Measurements from ENCODE around the gene BET1L.
"Not testable (repeated sequence)": the region's sequence is repeated elsewhere in the genome, so short reads cannot be mapped to it uniquely, and the experiment has no call there.

The BET1L gene

DNA sequence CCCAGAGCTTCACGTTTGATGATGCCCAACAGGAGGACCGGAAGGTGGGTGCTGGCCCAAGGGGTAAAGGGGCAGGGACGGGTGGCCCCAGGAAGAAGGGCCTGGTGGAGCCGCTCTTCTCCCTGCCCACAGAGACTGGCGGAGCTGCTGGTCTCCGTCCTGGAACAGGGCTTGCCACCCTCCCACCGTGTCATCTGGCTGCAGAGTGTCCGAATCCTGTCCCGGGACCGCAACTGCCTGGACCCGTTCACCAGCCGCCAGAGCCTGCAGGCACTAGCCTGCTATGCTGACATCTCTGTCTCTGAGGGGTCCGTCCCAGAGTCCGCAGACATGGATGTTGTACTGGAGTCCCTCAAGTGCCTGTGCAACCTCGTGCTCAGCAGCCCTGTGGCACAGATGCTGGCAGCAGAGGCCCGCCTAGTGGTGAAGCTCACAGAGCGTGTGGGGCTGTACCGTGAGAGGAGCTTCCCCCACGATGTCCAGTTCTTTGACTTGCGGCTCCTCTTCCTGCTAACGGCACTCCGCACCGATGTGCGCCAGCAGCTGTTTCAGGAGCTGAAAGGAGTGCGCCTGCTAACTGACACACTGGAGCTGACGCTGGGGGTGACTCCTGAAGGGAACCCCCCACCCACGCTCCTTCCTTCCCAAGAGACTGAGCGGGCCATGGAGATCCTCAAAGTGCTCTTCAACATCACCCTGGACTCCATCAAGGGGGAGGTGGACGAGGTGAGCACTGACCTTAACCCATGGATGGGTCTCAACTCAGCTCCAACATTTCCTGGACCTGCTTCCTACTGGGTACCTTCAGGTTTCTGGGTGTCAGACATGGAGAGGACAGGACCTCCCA lies 2.3 kb upstream of the BET1L start:
- DNase-seq, result no peak

- no peak for DNase-seq
These were observed 1.7 kb upstream of the BET1L start for GRCh38 chr11:208917-209260.

- DNase-seq, result peak; percentile 84
These were observed 1.1 kb upstream of the BET1L start for GRCh38 chr11:208181-208916.

DNA sequence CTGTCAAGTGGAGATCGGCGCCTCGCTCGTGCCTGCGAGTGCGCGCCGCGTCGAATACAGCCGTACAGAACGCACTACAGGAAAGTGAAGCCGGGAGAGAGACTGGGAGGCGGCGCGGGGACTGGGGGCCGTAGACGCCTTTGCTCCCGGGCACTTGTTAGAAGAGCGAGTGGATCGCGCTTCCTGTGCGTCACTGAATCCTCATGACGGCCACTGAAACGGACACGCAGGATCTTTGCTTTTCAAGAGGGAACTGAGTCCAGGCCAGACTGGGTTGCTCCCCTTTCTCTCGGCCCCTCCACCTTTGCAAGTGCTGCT lies 623 bp upstream of the BET1L start:
- DNase-seq, result no peak

DNA sequence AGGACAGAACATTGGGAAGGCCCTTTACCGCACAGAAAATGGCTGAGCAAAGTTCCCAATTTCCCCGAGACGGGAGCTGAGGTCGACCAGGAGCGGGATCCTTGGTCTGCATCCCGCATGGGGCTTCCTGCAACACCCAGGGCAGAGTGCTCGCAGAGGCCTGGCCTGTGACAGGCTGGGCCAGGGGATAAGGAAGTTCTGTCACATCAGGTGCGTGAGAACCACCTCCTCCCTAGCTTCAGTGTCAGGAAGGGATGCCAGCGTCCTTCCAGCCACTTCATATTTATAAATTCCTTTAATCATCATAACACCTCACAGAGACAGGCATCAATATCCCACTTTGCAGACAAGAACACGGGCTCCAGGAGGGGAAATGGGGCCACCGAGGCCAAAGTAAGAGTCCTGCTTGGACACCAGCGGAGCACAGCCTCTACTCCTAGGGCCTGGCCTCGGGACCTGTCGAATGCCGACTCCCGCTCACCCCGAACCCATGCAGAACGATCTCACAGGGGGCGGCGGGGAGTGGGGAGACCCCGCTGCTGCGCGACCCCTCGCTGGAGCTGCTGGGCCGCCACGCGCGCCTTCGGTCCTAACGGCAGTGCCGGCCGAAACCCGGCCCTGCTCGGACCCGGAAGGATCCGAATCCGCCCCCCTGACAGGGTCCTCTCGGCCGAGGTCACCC lies 532 bp downstream of the BET1L start:
- DNase-seq, result peak; percentile 28

GRCh38 chr11:206002-206384 lies 1.2 kb downstream of the BET1L start:
- DNase-seq, result no peak

DNA sequence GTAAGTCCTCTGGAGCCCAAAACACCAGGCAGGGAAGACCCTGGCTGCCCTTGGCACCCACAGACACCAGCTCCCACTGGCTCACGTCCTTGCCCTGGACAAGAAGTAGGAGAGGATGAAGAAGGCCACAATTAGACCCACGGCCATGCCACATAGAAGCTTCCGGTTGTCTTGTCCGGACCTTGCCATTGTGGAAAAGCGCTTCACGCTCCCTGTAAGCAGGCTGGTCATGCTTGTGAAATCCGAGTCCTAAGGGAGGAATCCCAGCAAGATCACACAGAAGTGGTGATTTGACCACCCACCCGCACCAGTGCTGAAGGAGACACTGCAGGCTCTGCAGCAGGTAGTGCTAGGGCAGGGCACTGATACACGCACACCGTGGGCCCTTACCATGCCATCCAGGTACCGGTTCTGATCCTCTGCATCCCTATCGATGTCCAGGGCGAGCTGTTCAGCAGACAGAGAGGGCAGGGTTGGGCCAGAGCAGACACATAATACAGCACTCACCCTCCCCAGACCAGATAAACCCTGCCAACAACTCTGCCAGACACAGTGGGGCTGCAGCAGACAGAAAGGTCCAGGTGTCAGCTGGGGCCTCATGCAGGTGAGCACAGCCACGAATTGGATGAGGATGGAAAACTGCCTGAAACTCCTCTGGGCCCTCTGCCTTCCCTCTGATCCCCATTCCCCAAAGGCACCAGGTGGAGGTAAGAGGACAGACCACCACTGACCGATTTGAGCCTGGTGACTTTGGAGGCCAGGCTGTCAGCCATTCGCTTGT lies 1.8 kb downstream of the BET1L start:
- no peak for DNase-seq

DNA sequence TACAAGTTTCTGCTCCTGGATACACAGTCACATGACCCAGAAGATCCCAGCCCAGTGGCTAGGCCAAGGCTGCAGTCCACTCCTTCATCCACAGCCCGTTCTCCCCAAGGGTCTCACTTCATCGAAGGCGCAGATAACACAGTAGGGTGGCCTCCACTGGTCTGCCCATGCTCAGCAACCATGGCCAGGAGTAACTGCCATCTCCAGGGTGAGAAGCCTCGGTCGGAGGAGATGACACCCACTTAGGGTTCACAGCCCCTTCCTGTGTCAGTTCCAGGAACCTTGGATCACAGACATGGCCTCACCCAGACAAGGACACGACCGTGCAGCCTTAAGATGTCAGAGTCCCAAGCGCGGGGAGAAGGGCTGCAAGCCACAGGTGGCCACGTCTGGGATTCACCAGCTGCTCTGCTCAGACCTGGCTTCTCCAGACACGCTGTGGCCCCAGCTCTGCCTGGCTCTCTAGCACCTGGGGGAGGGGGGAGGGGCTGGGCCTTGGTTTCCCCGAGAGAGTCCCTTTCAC lies 2.6 kb downstream of the BET1L start:
- DNase-seq, result no peak

DNA sequence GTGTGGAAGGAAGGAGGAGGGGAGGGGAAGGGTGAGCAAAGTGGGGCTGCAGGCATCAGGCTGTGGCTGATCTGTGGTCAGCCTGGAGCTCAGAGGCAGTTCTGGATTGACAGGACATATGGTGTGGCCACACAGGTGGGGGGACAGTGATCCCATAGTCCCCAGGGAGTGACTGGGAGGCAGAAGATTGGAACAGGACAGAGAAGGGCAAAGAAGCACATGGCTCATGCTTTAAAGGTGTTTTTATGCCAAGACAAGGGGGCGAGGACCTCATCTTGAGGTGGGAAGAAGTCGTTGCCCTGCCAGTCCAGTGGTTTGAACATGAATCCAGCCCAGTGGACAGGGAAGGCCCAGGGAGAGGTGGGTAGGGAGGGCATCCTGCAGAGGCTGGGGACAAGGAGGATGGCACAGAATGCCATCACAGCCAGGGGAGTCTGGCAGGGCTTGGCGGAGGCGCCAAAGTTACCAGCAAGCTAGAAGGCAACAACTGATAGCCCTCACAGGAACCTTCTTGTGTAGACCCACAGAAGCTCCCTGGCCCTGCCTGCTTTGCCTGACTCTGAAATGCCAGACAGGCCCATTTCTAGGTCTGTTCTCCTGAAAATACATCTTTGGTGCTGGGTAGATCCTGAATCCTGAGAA lies 3.1 kb downstream of the BET1L start:
- no peak for DNase-seq

- no peak for DNase-seq
These were observed 3.9 kb downstream of the BET1L start for GRCh38 chr11:203056-203944.

DNA sequence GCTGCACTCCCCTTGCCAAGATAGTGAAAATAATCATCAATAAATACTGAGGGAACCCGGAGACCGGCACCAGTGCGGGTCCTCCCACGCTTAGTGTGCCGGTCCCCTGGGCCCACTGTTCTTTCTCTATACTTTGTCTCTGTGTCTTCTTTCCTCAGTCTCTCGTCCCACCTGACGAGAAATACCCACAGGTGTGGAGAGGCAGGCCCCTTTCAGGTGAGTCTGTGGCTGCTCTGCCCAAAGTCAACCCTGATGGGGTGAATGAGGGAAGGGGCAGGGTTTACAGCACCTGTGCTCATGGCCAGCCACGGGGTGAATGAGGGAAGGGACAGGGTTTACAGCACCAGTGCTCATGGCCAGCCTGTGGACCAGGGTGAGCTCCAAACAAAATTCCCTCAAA lies 4.7 kb downstream of the BET1L start:
- DNase-seq, result no peak

GRCh38 chr11:201966-202365 lies 5.2 kb downstream of the BET1L start:
- DNase-seq, result no peak

DNA sequence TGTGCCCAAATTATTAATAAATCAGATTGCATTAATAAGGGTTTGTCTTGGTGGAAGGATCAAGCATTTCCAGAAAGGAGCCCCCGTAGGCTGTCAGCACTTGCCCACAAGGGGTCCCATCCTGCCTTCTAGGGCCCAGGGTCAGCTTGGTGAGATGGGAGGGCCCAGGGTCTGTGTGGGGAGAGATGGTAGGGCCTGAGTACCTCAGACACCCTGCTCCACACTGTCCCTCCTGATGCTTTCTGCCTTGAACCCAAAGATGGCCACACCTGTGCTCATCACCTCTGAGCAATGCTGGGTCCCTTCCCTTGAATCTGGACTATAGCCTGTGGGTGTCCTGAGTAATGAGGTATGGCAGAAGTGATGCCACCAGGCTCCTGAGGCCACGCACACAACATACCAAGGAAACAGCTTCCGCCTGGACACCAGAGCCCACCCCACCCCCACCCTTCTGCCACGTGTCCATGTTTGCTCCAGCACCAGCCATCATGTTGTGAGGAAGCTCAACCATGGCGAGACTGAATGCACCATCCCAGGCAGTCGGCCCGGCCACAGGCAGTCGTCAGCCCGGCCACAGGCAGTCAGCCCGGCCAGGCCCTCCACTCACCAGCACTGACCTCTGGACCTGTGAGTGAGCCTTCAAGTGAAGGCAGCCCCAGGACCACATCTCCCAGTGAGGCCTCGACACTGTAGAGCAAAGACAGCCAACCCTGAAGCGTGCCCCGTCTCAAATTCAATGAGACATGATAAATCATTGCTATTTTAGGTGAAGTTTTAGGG lies 6.8 kb downstream of the BET1L start:
- no peak for DNase-seq

DNA sequence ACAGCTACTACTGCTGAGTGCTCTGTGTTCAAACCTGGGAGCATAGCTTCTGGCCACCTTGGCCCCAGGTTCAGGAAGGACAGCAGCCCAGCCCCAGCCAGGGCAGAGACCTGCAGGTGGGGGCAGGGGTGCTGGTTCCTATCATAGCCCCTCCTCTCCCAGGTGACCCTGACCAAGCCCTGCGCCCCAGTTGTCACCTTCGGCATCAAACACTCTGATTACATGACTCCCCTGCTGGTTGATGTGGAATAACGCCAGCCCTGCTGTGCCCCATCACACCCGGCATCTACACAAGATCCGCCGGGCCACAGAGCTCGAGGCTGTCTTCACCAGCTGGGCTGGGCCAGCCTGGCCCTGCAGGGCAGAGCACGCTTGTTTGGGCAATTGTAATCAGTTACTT lies 7.4 kb downstream of the BET1L start:
- no peak for DNase-seq

GRCh38 chr11:199004-199581 lies 8.1 kb downstream of the BET1L start:
- DNase-seq, result no peak

DNA sequence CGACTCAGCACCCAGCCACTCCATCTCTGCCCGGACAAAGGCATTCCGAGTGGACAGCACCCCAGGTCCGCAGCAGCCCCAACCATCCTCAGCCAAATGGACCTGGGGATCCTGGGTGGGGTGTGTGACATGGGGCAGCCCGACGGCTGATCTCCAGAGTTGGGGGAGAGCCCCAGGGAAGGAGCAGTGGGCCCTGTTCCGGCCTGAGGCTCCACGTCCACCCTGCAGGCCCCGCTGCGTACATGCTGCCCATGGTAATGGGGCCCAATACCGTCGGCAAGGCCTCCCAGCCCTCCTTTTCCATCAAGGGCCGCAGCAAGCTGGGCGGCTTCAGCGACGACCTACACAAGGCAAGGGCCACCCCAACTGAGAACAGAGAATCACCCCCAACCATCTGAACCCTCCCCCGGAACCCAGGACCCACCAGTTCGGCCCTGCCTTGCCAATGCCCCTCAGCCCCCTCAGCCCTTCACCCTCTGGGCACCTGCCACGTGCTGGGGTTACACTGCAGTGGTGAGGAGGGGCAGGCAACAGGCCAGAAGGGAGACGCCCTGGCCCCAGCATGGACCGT lies 8.9 kb downstream of the BET1L start:
- DNase-seq, result no peak

DNA sequence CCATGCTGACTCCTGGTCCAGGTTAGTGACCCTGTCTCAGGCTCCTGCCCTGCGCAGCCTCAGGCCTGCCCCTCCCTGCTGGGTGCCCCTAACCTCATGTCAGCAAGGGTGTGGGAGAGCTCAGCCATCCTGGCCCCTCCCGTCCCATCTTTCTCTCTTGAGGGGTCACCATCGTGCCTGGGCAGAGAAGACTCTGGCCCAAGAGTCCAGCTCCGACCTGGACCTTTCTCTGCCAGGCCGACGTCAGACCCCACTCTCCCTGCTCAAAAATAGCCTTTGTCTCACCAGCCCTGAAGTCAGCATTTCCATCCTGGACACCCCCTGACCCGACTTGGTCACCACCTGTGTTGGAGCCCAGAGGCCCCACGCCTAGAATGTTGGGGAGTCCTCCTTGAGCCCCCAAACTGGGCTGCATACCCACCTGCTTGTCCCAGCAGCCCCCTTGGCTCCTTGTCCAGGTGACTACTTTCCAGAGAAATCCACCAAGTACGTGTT lies 9.4 kb downstream of the BET1L start:
- DNase-seq, result no peak

- DNase-seq, result no peak
These were observed 10.1 kb downstream of the BET1L start for GRCh38 chr11:196786-197731.

GRCh38 chr11:193481-193880 lies 13.7 kb downstream of the BET1L start:
- not testable (repeated sequence) for DNase-seq
